Keratinocyte (primary cell): ENCODE measurements around the gene ACOT4. TPM values are rescaled to one million over a fixed set of nuclear protein-coding genes. Genes with fewer than 3 reads are reported as not detected.
"Not testable (repeated sequence)": the region's sequence is repeated elsewhere in the genome, so short reads cannot be mapped to it uniquely, and the experiment has no call there.

Experiments
- DNase-seq: peaks from one replicate; pipeline ENCODE4 v3.0.0-alpha.2; 2011; ENCODE audit warnings: low read depth, missing footprints, low spot score
- FAIRE-seq: peaks from 2 replicates; lab custom pipeline; 2011; peaks lifted over from hg19 to GRCh38; lab: Jason Lieb, UNC
- H2AFZ ChIP-seq: 2 replicates; pipeline ENCODE4 v1.6.0; 2012; ENCODE audit warnings: low read length, control low read depth, inconsistent platforms; ENCODE audit not compliant: control insufficient read depth
- H3K27ac ChIP-seq: 2 replicates; pipeline ENCODE4 v1.5.1; 2011; ENCODE audit warnings: low read length; ENCODE audit not compliant: control insufficient read depth, insufficient read depth
- H3K27me3 ChIP-seq: 3 replicates; pipeline ENCODE4 v1.6.0; 2011; ENCODE audit warnings: low read length; ENCODE audit not compliant: control insufficient read depth, insufficient read depth; ENCODE audit errors: extremely low read depth
- H3K36me3 ChIP-seq, 2 experiments: 2 replicates in 1 of 2; 3 replicates in 1 of 2; pipeline ENCODE4 v1.5.1; 2011; ENCODE audit warnings: low read length in 2 of 2, mild to moderate bottlenecking in 1 of 2; ENCODE audit not compliant: control insufficient read depth in 2 of 2, insufficient read depth in 2 of 2; ENCODE audit errors: extremely low read depth in 1 of 2
- H3K4me1 ChIP-seq: 3 replicates; pipeline ENCODE4 v1.5.1; 2011; ENCODE audit warnings: low read length; ENCODE audit not compliant: control insufficient read depth, insufficient read depth; ENCODE audit errors: extremely low read depth
- H3K4me2 ChIP-seq: 3 replicates; pipeline ENCODE4 v1.6.0; 2011; ENCODE audit warnings: low read depth, low read length; ENCODE audit not compliant: control insufficient read depth, insufficient read depth; ENCODE audit errors: extremely low read depth
- H3K4me3 ChIP-seq, 3 experiments: fragments of 200-600 bp in 1 of 3; sonication (generic) in 1 of 3; 2 replicates in 2 of 3; 3 replicates in 1 of 3; pipeline ENCODE4 v1.5.1; 2011 to 2016; ENCODE audit warnings: low read length in 3 of 3, mild to moderate bottlenecking in 3 of 3, control low read depth in 2 of 3, inconsistent platforms in 1 of 3, low read depth in 1 of 3, mixed read lengths in 1 of 3, mixed run types in 1 of 3, moderate library complexity in 1 of 3; ENCODE audit not compliant: control insufficient read depth in 2 of 3, insufficient read depth in 2 of 3; ENCODE audit errors: extremely low read depth in 1 of 3
- H3K79me2 ChIP-seq: 2 replicates; pipeline ENCODE4 v1.6.0; 2012; ENCODE audit warnings: low read length; ENCODE audit not compliant: control insufficient read depth, insufficient read depth
- H3K9ac ChIP-seq: 3 replicates; pipeline ENCODE4 v1.6.0; 2011; ENCODE audit warnings: low read length; ENCODE audit not compliant: control insufficient read depth, insufficient read depth; ENCODE audit errors: extremely low read depth
- H3K9me1 ChIP-seq: 3 replicates; pipeline ENCODE4 v1.6.0; 2011; ENCODE audit warnings: low read length; ENCODE audit not compliant: control insufficient read depth, insufficient read depth; ENCODE audit errors: extremely low read depth
- H3K9me3 ChIP-seq: 2 replicates; pipeline ENCODE4 v1.5.1; 2012; ENCODE audit warnings: low read depth, low read length; ENCODE audit not compliant: control insufficient read depth
- H4K20me1 ChIP-seq: 3 replicates; pipeline ENCODE4 v1.6.0; 2011; ENCODE audit warnings: low read length; ENCODE audit not compliant: control insufficient read depth, insufficient read depth; ENCODE audit errors: extremely low read depth
- EZH2 ChIP-seq: IDR thresholded peaks from one replicate; pipeline ENCODE4 v1.6.1; 2012; ENCODE audit warnings: inconsistent platforms, mild to moderate bottlenecking, low read length, moderate library complexity
- dilution Hi-C: fragments of 300-500 bp; cut with MboI; formaldehyde crosslinking; loops from one replicate; pipeline ENCODE4 v1.7.0; 2020; ENCODE audit warnings: low sequenced_read_pairs; ENCODE audit not compliant: extremely low pct_ligation_motif_present
- polyA plus RNA-seq, 5 experiments: library from polyadenylated mRNA; depleted of rRNA in 3 of 5; stranded (reverse) in 3 of 5; stranded (forward) in 1 of 5; unstranded in 1 of 5; fragments of >200 nt; gene quantifications; 1 replicate in 1 of 5; 2 replicates in 3 of 5; 3 replicates in 1 of 5; pipeline versions ENCODE4 v1.2.1 to v1.2.3, GENCODE V29; 2011 to 2012; ENCODE audit warnings: missing spikeins in 2 of 5, low read depth in 1 of 5, low replicate concordance in 1 of 5
- TF ChIP-seq, protein P1 (sequence below), 3 experiments: IDR thresholded peaks in 1 of 3; conservative IDR thresholded peaks in 1 of 3; optimal IDR thresholded peaks in 1 of 3; 2 replicates in 2 of 3; 3 replicates in 1 of 3; pipeline versions ENCODE3 to v1.5.1; 2011; ENCODE audit warnings: low read length in 3 of 3, mild to moderate bottlenecking in 3 of 3, moderate library complexity in 2 of 3, control low read depth in 1 of 3, inconsistent platforms in 1 of 3; ENCODE audit not compliant: insufficient read depth in 2 of 3; ENCODE audit errors: extremely low read depth in 1 of 3

The ACOT4 gene
- polyA plus RNA-seq, 1 donor (not counting 4 experiments of a cell fraction or from before 2014, with no cell fraction given): 0.29 TPM

DNA sequence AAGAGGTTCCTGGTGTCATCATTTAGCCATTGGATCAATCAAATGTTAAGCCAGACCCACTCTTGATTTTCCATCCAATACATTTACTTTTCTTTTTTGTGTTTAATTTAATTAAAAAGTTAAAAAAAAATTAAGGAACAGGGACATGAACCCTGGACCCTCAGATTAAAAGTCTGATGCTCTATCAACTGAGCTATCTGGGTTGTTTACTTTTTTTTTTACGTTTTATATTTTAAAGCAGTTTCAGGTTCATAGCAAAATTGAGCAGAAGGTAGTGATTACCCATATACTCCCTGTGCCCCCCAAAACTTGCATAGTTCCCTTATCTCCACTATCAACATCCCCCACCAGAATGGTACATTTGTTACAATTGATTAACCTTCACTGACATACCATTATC is 3.0 kb upstream of the ACOT4 start:
- Histone ChIP-seq H3K9me1 (no peaks in the 10 kb centered on the region), H4K20me1 (no peaks in the 10 kb centered on the region), H3K27ac (no peak overlapping the region), H3K4me1 (peaks cover 3% of the 10 kb centered on the region), H3K27me3 (no peaks in the 10 kb centered on the region), H3K4me2 (no peak overlapping the region), H3K4me3 (no peak overlapping the region), H3K36me3 (no peaks in the 10 kb centered on the region), H2AFZ (no peak overlapping the region), H3K9ac (no peak overlapping the region), H3K79me2 (no peaks in the 10 kb centered on the region), H3K9me3 (no peaks in the 10 kb centered on the region)
- TF ChIP-seq, protein P1, sequence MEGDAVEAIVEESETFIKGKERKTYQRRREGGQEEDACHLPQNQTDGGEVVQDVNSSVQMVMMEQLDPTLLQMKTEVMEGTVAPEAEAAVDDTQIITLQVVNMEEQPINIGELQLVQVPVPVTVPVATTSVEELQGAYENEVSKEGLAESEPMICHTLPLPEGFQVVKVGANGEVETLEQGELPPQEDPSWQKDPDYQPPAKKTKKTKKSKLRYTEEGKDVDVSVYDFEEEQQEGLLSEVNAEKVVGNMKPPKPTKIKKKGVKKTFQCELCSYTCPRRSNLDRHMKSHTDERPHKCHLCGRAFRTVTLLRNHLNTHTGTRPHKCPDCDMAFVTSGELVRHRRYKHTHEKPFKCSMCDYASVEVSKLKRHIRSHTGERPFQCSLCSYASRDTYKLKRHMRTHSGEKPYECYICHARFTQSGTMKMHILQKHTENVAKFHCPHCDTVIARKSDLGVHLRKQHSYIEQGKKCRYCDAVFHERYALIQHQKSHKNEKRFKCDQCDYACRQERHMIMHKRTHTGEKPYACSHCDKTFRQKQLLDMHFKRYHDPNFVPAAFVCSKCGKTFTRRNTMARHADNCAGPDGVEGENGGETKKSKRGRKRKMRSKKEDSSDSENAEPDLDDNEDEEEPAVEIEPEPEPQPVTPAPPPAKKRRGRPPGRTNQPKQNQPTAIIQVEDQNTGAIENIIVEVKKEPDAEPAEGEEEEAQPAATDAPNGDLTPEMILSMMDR (optimal IDR thresholded peaks at IDR 0.05 in 1 of 3, IDR thresholded peaks at IDR 0.05 in 1 of 3, conservative IDR thresholded peaks at IDR 0.05 in 1 of 3; ENCODE audit: extremely low read depth in 1 of 3, insufficient read depth in 2 of 3, low read length in 3 of 3): no peak
- TF ChIP-seq EZH2: no peak
- FAIRE-seq: no peak
- dilution Hi-C loops: no loop called here
- DNase-seq: no peak

DNA sequence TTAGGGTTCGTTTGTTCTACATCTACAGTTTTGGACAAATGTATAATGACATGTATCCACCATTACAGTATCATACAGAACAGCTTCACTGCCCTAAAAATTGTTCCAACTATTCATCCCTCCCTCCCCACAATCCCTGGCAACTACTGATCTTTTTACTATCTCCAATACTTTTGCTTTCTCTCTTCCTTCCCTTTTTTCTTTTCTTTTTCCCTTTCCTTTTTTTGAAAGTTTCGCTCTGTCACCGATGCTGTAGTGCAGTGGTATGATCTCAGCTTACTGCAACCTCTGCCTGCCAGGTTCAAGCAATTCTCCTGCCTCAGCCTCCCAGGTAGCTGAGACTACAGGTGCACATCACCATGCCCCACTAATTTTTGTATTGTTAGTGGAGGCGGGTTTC is 2.6 kb upstream of the ACOT4 start:
- Histone ChIP-seq H4K20me1 (no peaks in the 10 kb centered on the region), H3K36me3 (no peaks in the 10 kb centered on the region), H3K9me3 (no peaks in the 10 kb centered on the region), H3K4me1 (peaks cover 3% of the 10 kb centered on the region), H3K79me2 (no peaks in the 10 kb centered on the region), H2AFZ (no peak overlapping the region), H3K27ac (no peak overlapping the region), H3K4me2 (no peak overlapping the region), H3K9me1 (no peaks in the 10 kb centered on the region), H3K4me3 (no peak overlapping the region), H3K27me3 (no peaks in the 10 kb centered on the region), H3K9ac (no peak overlapping the region)
- DNase-seq (no peak), FAIRE-seq (no peak)
- dilution Hi-C loops: no loop called here
- TF ChIP-seq EZH2: no peak
- TF ChIP-seq, protein P1 (optimal IDR thresholded peaks at IDR 0.05 in 1 of 3, IDR thresholded peaks at IDR 0.05 in 1 of 3, conservative IDR thresholded peaks at IDR 0.05 in 1 of 3; ENCODE audit: extremely low read depth in 1 of 3, insufficient read depth in 2 of 3, low read length in 3 of 3): no peak

DNA sequence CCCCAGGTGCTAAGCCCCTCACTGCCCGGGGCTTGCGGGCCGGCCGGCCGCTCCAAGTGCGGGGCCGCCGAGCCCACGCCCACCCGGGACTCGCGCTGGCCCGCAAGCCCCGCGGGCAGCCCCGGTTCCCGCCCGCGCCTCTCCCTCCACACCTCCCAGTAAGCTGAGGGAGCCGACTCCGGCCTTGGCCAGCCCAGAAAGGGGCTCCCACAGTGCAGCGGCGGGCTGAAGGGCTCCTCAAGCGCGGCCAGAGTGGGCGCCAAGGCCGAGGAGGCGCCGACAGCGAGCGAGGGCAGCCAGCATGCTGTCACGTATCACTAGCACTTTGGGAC is 1.0 kb upstream of the ACOT4 start:
- H3K9ac ChIP-seq, dilution Hi-C loops, DNase-seq, H3K4me2 ChIP-seq, H3K27ac ChIP-seq, H3K27me3 ChIP-seq, H3K9me3 ChIP-seq, H3K36me3 ChIP-seq, H3K4me1 ChIP-seq, H2AFZ ChIP-seq, FAIRE-seq, H3K9me1 ChIP-seq, H4K20me1 ChIP-seq, H3K4me3 ChIP-seq, H3K79me2 ChIP-seq: not testable (repeated sequence)
